Neuronal stem cell (in vitro differentiated cells): ENCODE data around the gene SLC46A3.
"Not testable (repeated sequence)": the region's sequence is repeated elsewhere in the genome, so short reads cannot be mapped to it uniquely, and the experiment has no call there.

Experiments used
- DNase-seq: peaks from one replicate; pipeline ENCODE4 v3.0.0-alpha.2; 2013; ENCODE audit warnings: low spot score
- H2AFZ ChIP-seq: one replicate; pipeline ENCODE4 v1.6.1; 2013; ENCODE audit warnings: mild to moderate bottlenecking, low read length, inconsistent platforms
- H2AK5ac ChIP-seq: 2 replicates; pipeline ENCODE4 v1.6.1; 2013; ENCODE audit warnings: low read depth, mild to moderate bottlenecking, inconsistent platforms, low read length, moderate library complexity, mixed read lengths
- H2BK120ac ChIP-seq: 2 replicates; pipeline ENCODE4 v1.6.1; 2013; ENCODE audit warnings: low read depth, mild to moderate bottlenecking, inconsistent platforms, low read length, moderate library complexity, mixed read lengths
- H2BK12ac ChIP-seq: one replicate; pipeline ENCODE4 v1.6.1; 2013; ENCODE audit warnings: low read length, inconsistent platforms
- H2BK15ac ChIP-seq: 2 replicates; pipeline ENCODE4 v1.6.1; 2013; ENCODE audit warnings: mild to moderate bottlenecking, low read length, inconsistent platforms, mixed read lengths
- H2BK5ac ChIP-seq: one replicate; pipeline ENCODE4 v1.6.1; 2013; ENCODE audit warnings: inconsistent platforms, mild to moderate bottlenecking, low read length, moderate library complexity
- H3K14ac ChIP-seq: one replicate; pipeline ENCODE4 v1.6.1; 2013; ENCODE audit warnings: low read length, inconsistent platforms
- H3K18ac ChIP-seq: 2 replicates; pipeline ENCODE4 v1.6.1; 2013; ENCODE audit warnings: low read length, inconsistent platforms
- H3K23ac ChIP-seq: 2 replicates; pipeline ENCODE4 v1.6.1; 2013; ENCODE audit warnings: low read depth, mild to moderate bottlenecking, mixed read lengths, low read length, inconsistent platforms; ENCODE audit not compliant: poor library complexity
- H3K27ac ChIP-seq: replicated peaks from 3 replicates; pipeline ENCODE4 v1.5.1; 2013; ENCODE audit warnings: low read length, inconsistent platforms
- H3K27me3 ChIP-seq, 3 experiments: 2 replicates each; pipeline ENCODE4 v1.6.1; 2013; ENCODE audit warnings: low read length in 3 of 3, mild to moderate bottlenecking in 2 of 3, inconsistent platforms in 1 of 3, low read depth in 1 of 3, mixed read lengths in 1 of 3, moderate library complexity in 1 of 3; ENCODE audit not compliant: control insufficient read depth in 3 of 3, insufficient read depth in 3 of 3
- H3K36me3 ChIP-seq, 2 donors: replicated peaks in 1 of 2; 2 replicates each; pipeline ENCODE4 v1.6.1; 2013; ENCODE audit warnings: low read length in 2 of 2; ENCODE audit not compliant: control insufficient read depth in 2 of 2, insufficient read depth in 2 of 2
- H3K4ac ChIP-seq: 2 replicates; pipeline ENCODE4 v1.6.1; 2013; ENCODE audit warnings: inconsistent platforms, mild to moderate bottlenecking, low read length, moderate library complexity
- H3K4me1 ChIP-seq, 2 donors: 1 replicate in 1 of 2; 2 replicates in 1 of 2; pipeline ENCODE4 v1.6.1; 2013; ENCODE audit warnings: low read length in 2 of 2, low read depth in 1 of 2; ENCODE audit not compliant: control insufficient read depth in 2 of 2, insufficient read depth in 1 of 2
- H3K4me2 ChIP-seq: one replicate; pipeline ENCODE4 v1.6.1; 2013; ENCODE audit warnings: mild to moderate bottlenecking, low read length, inconsistent platforms; ENCODE audit not compliant: insufficient read depth, poor library complexity, severe bottlenecking
- H3K4me3 ChIP-seq, 2 donors: 2 replicates each; pipeline ENCODE4 v1.5.1; 2013; ENCODE audit warnings: low read length in 2 of 2, mild to moderate bottlenecking in 2 of 2, inconsistent platforms in 1 of 2, moderate library complexity in 1 of 2
- H3K79me1 ChIP-seq: one replicate; pipeline ENCODE4 v1.6.1; 2013; ENCODE audit warnings: low read depth, mild to moderate bottlenecking, inconsistent platforms, low read length, moderate library complexity
- H3K9ac ChIP-seq: one replicate; pipeline ENCODE4 v1.6.1; 2013; ENCODE audit warnings: mild to moderate bottlenecking, low read depth, low read length, inconsistent platforms; ENCODE audit not compliant: poor library complexity
- H3K9me3 ChIP-seq, 2 donors: replicated peaks in 1 of 2; 2 replicates each; pipeline versions ENCODE3 to v1.6.1; 2013; ENCODE audit warnings: low read length in 2 of 2, mild to moderate bottlenecking in 2 of 2, inconsistent platforms in 1 of 2, low read depth in 1 of 2, mixed read lengths in 1 of 2, moderate library complexity in 1 of 2; ENCODE audit not compliant: control insufficient read depth in 2 of 2, insufficient read depth in 1 of 2
- H4K8ac ChIP-seq: one replicate; pipeline ENCODE4 v1.6.1; 2013; ENCODE audit warnings: low read depth, mild to moderate bottlenecking, inconsistent platforms, low read length, moderate library complexity
- H4K91ac ChIP-seq: one replicate; pipeline ENCODE4 v1.6.1; 2013; ENCODE audit warnings: low read length, low read depth, mild to moderate bottlenecking, inconsistent platforms; ENCODE audit not compliant: poor library complexity
- WGBS, 2 donors: extraction: QIAGEN DNeasy Blood & Tissue Kit; methylation state at CpG; one replicate each; pipeline ENCODE4 v1.1.7; 2013; ENCODE audit warnings: missing lambda C conversion rate in 2 of 2, mixed read lengths in 1 of 2; ENCODE audit not compliant: insufficient read length in 2 of 2, insufficient replicate concordance in 1 of 2; ENCODE audit errors: extremely low coverage in 2 of 2; 5-methylcytosine and 5-hydroxymethylcytosine counted together

The SLC46A3 gene

DNA sequence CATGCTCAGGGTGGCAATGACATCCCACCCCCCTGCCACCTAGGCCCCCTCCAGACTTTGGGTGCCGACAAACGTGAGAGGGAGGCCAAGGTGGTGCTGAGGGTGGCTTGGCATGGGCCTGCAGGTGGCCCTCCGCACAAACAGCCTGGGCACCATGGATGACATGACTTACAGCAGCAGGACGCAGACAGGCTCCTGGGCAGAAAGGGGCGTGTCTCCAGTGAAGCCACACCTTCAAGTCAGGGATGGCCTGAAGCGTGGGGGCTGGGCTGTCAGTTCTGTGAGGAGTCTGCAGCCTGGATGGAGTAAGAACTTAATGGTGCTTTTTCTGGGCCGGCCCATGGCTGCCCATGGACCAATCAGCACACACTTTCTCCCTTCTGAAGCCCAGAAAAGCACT lies 34.5 kb downstream of the SLC46A3 start:
- Histone ChIP-seq H3K79me1 (peaks cover 2% of the 10 kb centered on the region), H2AFZ (peak overlapping the region; percentile 40), H3K23ac (no peak overlapping the region), H4K8ac (peak overlapping the region; percentile 52), H3K9ac (peak overlapping the region; percentile 32), H3K9me3 (no peaks in the 10 kb centered on the region), H3K4me3 (no peak overlapping the region), H3K4me2 (no peak overlapping the region), H3K36me3 (peaks cover 0 to 7% of the 10 kb centered on the region in 2 donors), H2AK5ac (peak overlapping the region; percentile 56), H2BK12ac (no peak overlapping the region), H3K4ac (no peak overlapping the region), H3K27ac (no peak overlapping the region), H2BK5ac (peak overlapping the region; percentile 20), H4K91ac (no peak overlapping the region), H2BK15ac (no peak overlapping the region), H2BK120ac (no peak overlapping the region), H3K27me3 (no peaks in the 10 kb centered on the region), H3K18ac (no peak overlapping the region), H3K14ac (no peak overlapping the region), H3K4me1 (peaks cover 0 to 5% of the 10 kb centered on the region in 2 donors)
- peak; percentile 30 for DNase-seq
- no CpG with 5 or more reads among the region's 7 CpGs for WGBS, 2 donors

DNA sequence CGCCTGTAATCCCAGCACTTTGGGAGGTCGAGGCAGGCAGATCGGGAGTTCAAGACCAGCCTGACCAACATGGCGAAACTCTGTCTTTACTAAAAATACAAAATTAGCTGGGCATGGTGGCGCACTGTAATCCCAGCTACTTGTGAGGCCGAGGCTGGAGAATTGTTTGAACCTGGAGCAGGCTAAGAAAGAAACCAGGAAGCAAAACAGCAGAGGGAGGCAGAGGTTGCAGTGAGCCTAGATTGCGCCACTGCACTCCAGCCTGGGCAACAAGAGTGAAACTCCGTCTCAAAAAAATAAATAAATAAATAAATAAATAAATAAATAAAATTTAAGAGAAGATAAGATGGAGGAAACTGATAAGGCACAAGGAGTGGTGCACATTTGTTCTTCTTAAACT lies 35.6 kb downstream of the SLC46A3 start:
- not testable (repeated sequence) for H2AFZ ChIP-seq, H3K79me1 ChIP-seq, H3K23ac ChIP-seq, H3K4ac ChIP-seq, H3K18ac ChIP-seq, DNase-seq, H3K14ac ChIP-seq, H3K9ac ChIP-seq, H2BK15ac ChIP-seq, H3K4me3 ChIP-seq, H4K8ac ChIP-seq, H3K27ac ChIP-seq, H4K91ac ChIP-seq, H3K4me2 ChIP-seq, H2BK12ac ChIP-seq, H2AK5ac ChIP-seq, H3K4me1 ChIP-seq, H3K27me3 ChIP-seq, H2BK120ac ChIP-seq, H2BK5ac ChIP-seq, H3K9me3 ChIP-seq
- H3K36me3 ChIP-seq, result peaks cover 0 to 17% of the 10 kb centered on the region in 2 donors
- WGBS, 2 donors, result no CpG with 5 or more reads among the region's 8 CpGs

GRCh38 chr13:28680541-28680940 lies 38.2 kb downstream of the SLC46A3 start:
- WGBS, 2 donors, result no CpG with 5 or more reads among the region's 2 CpGs
- no peak overlapping the region for H2BK5ac ChIP-seq
- no peak overlapping the region for H2BK12ac ChIP-seq
- H3K4ac ChIP-seq, result no peak overlapping the region
- H3K36me3 ChIP-seq, result peaks cover 4 to 42% of the 10 kb centered on the region in 2 donors
- no peaks in the 10 kb centered on the region for H3K9me3 ChIP-seq
- H4K91ac ChIP-seq, result no peak overlapping the region
- no peak overlapping the region for H2BK120ac ChIP-seq
- no peak overlapping the region for H3K14ac ChIP-seq
- no peak overlapping the region for H3K27ac ChIP-seq
- H3K9ac ChIP-seq, result no peak overlapping the region
- H3K4me3 ChIP-seq, result no peak overlapping the region
- no peak overlapping the region for H3K23ac ChIP-seq
- H3K4me2 ChIP-seq, result no peak overlapping the region
- H2AK5ac ChIP-seq, result no peak overlapping the region
- H2AFZ ChIP-seq, result no peak overlapping the region
- no peak overlapping the region for H4K8ac ChIP-seq
- peaks cover 2% of the 10 kb centered on the region for H3K79me1 ChIP-seq
- peaks cover 0 to 5% of the 10 kb centered on the region in 2 donors for H3K4me1 ChIP-seq
- no peak for DNase-seq
- H3K27me3 ChIP-seq, result no peaks in the 10 kb centered on the region
- H2BK15ac ChIP-seq, result no peak overlapping the region
- no peak overlapping the region for H3K18ac ChIP-seq

DNA sequence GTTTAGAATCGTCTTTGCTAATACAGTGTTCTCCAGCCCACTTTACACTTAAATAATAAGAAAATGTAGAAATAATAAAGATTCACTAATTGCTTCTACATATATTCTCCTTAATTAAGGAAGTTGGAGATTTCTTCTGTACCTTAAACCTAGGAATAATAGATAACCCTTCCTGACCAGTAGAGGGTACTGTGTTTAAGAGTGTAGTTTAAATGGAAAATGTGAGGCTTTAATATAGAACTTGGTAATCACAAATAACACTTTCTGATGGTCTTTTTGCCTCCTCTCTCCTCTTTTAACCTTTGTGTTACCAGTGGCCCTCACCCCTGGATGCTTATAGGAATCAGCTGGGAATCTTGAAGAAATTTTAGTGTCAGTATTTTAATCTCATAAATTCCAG lies 39.1 kb downstream of the SLC46A3 start:
- no peak overlapping the region for H2BK15ac ChIP-seq
- no peak overlapping the region for H3K4me3 ChIP-seq
- no peak overlapping the region for H3K18ac ChIP-seq
- no peak overlapping the region for H3K9ac ChIP-seq
- no peak overlapping the region for H3K4me2 ChIP-seq
- H3K4ac ChIP-seq, result no peak overlapping the region
- no peak overlapping the region for H3K27ac ChIP-seq
- no peak overlapping the region for H2AK5ac ChIP-seq
- no peaks in the 10 kb centered on the region for H3K27me3 ChIP-seq
- WGBS, 2 donors, result no CpG with 5 or more reads among the region's 1 CpG
- no peak overlapping the region for H2BK120ac ChIP-seq
- no peak overlapping the region for H3K14ac ChIP-seq
- no peaks in the 10 kb centered on the region for H3K79me1 ChIP-seq
- H3K23ac ChIP-seq, result no peak overlapping the region
- peaks cover 4 to 51% of the 10 kb centered on the region in 2 donors for H3K36me3 ChIP-seq
- H3K9me3 ChIP-seq, result no peaks in the 10 kb centered on the region
- H2BK12ac ChIP-seq, result no peak overlapping the region
- H4K8ac ChIP-seq, result no peak overlapping the region
- H3K4me1 ChIP-seq, result peaks cover 0 to 4% of the 10 kb centered on the region in 2 donors
- DNase-seq, result no peak
- H4K91ac ChIP-seq, result no peak overlapping the region
- H2BK5ac ChIP-seq, result no peak overlapping the region
- H2AFZ ChIP-seq, result no peak overlapping the region
